ENCODE measurements around the gene FIBCD1.

FIBCD1 gene

GRCh38 chr9:130932255-130933079 lies 6.6 kb downstream of the FIBCD1 start:
- TF ChIP-seq, protein P1, sequence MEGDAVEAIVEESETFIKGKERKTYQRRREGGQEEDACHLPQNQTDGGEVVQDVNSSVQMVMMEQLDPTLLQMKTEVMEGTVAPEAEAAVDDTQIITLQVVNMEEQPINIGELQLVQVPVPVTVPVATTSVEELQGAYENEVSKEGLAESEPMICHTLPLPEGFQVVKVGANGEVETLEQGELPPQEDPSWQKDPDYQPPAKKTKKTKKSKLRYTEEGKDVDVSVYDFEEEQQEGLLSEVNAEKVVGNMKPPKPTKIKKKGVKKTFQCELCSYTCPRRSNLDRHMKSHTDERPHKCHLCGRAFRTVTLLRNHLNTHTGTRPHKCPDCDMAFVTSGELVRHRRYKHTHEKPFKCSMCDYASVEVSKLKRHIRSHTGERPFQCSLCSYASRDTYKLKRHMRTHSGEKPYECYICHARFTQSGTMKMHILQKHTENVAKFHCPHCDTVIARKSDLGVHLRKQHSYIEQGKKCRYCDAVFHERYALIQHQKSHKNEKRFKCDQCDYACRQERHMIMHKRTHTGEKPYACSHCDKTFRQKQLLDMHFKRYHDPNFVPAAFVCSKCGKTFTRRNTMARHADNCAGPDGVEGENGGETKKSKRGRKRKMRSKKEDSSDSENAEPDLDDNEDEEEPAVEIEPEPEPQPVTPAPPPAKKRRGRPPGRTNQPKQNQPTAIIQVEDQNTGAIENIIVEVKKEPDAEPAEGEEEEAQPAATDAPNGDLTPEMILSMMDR (IDR thresholded peaks at IDR 0.05; ENCODE audit: low read depth, low read length), result peak; percentile 26
- H3K4me3 ChIP-seq (replicated peaks in 1 of 2; ENCODE audit: low read depth in 2 of 2, low read length in 2 of 2), result peak overlapping the region in 1 of 2 donors; percentile 4
- peak in 1 of 2 donors; percentile 72 for DNase-seq (ENCODE audit: low read depth in 2 of 2)

DNA sequence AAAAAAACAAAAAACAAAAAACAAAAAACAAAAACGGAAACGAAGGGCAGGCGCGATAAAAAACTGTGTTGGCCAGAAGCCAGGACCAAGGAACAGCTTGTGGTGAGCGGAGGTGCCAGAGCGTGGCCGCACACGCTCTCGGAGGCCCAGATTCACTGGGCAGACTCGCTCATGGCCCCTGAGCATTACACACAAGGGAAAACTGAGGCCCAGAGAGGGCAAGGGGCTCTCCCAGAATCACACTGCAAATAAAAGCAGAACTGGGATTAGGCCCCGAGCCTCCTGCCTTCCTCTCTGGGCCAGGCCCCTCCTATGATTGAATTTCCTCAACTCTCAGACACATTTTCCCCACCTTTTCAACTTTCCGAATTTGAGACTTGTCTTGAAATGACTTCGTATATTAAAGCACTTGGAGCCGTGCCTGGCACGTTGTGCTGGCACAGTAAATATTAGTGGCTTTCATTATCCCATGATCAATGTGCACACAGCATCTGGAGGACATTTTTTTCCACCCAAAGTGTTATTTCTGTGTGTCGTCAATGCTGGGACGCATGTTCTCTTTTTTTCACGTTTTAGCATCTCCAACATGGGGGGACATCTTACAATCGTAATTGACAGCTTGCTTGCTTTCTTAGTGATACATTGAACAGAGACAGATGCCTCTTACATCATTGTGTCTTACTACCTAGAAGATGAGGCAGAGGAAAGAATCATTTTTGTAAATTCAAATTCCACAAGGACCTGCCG lies 7.4 kb downstream of the FIBCD1 start:
- TF ChIP-seq, protein P1 (IDR thresholded peaks at IDR 0.05; ENCODE audit: low read depth, low read length), result no peak
- no peak overlapping the region for H3K4me3 ChIP-seq (replicated peaks in 1 of 2; ENCODE audit: low read depth in 2 of 2, low read length in 2 of 2)
- DNase-seq (ENCODE audit: low read depth in 2 of 2), result no peak

DNA sequence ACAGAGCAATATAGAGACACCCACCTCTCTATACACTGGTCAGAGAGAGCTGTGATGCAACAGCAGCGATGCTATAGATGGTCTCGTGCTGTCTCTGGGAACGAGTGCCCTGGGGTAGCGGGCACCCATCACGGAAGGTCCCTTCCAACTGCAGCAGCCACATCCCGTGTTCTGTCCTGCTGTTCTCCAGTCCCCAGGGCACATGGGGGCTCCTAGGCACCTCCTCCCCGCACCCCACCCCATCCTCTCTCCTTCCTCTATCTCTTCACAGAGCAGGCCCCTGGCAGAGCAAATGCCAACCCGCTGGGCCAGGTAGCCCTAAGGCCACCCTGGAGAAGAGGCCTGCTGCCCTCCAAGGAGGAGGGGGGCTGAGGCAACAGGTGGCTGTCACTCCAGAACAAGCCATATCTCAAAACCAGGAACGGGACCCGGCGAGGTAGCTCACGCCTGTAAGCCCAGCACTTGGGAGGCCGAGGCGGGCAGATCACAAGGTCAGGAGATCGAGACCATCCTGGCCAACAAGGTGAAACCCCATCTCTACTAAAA lies 8.2 kb downstream of the FIBCD1 start:
- no peak overlapping the region for H3K4me3 ChIP-seq (replicated peaks in 1 of 2; ENCODE audit: low read depth in 2 of 2, low read length in 2 of 2)
- no peak for DNase-seq (ENCODE audit: low read depth in 2 of 2)
- TF ChIP-seq, protein P1 (IDR thresholded peaks at IDR 0.05; ENCODE audit: low read depth, low read length), result no peak

- no peak for DNase-seq (ENCODE audit: low read depth in 2 of 2)
Measured at GRCh38 chr9:130930132-130930803, 8.8 kb downstream of the FIBCD1 start.

GRCh38 chr9:130929571-130930038 lies 9.4 kb downstream of the FIBCD1 start:
- DNase-seq (ENCODE audit: low read depth in 2 of 2), result no peak
- no peak overlapping the region for H3K4me3 ChIP-seq (replicated peaks in 1 of 2; ENCODE audit: low read depth in 2 of 2, low read length in 2 of 2)
- TF ChIP-seq, protein P1 (IDR thresholded peaks at IDR 0.05; ENCODE audit: low read depth, low read length), result no peak

More at GRCh38 chr9:130930132-130930803, 8.8 kb downstream of the FIBCD1 start:
- no peak overlapping the region for H3K4me3 ChIP-seq (replicated peaks in 1 of 2; ENCODE audit: low read depth in 2 of 2, low read length in 2 of 2)
- TF ChIP-seq, protein P1 (IDR thresholded peaks at IDR 0.05; ENCODE audit: low read depth, low read length), result no peak

Measured in cardiac fibroblast (primary cell).